Right lobe of liver (tissue), 6 donors: ENCODE data around the gene FOLR3. TPM values are rescaled to one million over a fixed set of nuclear protein-coding genes. Genes with fewer than 3 reads are reported as not detected.
A peak's percentile ranks its signal among the peaks of the same experiment; 100 is the strongest.

ENCODE experiments used
- ATAC-seq, 4 donors: fragments of 200-7000 bp; cut with Tn5 transposase; one replicate each; pipeline ENCODE4 v1.9.1; 2020; ENCODE audit warnings: mild to moderate bottlenecking in 4 of 4, moderate library complexity in 4 of 4
- DNase-seq, 3 donors: peaks; one replicate each; pipeline ENCODE4 v3.0.0-alpha.2; 2020
- H3K27ac ChIP-seq, 3 donors: fragments of 200-600 bp; one replicate each; pipeline ENCODE4 v1.8.0; 2022
- H3K27me3 ChIP-seq, 2 donors: fragments of 200-600 bp; one replicate each; pipeline ENCODE4 v1.8.0; 2022
- H3K36me3 ChIP-seq, 4 donors: fragments of 200-600 bp; sonication (generic) in 1 of 4; one replicate each; pipeline versions ENCODE4 v1.5.1 to v1.8.0; 2017 to 2022; ENCODE audit warnings: control low read depth in 1 of 4
- H3K4me1 ChIP-seq, 4 donors: fragments of 200-600 bp; sonication (generic) in 1 of 4; one replicate each; pipeline versions ENCODE4 v1.5.1 to v1.8.0; 2017 to 2022; ENCODE audit warnings: control low read depth in 1 of 4
- H3K4me3 ChIP-seq, 3 donors: fragments of 200-600 bp; one replicate each; pipeline ENCODE4 v1.8.0; 2022
- H3K9me3 ChIP-seq, 4 donors: fragments of 200-600 bp; sonication (generic) in 1 of 4; one replicate each; pipeline versions ENCODE4 v1.5.1 to v1.8.0; 2017 to 2022; ENCODE audit warnings: control low read depth in 1 of 4
- CTCF ChIP-seq, 4 donors: fragments of 200-600 bp in 3 of 4; fragments of 450-650 bp in 1 of 4; IDR thresholded peaks; one replicate each; pipeline versions ENCODE4 v1.5.1 to v1.8.0; 2016 to 2022; ENCODE audit warnings: antibody characterized with exemption in 4 of 4, mild to moderate bottlenecking in 2 of 4
- POLR2A ChIP-seq: fragments of 450-650 bp; IDR thresholded peaks from one replicate; pipeline ENCODE4 v1.6.1; 2017; ENCODE audit warnings: antibody characterized with exemption, mild to moderate bottlenecking
- WGBS: methylation state at CpG from one replicate; pipeline ENCODE4 v1.1.6; 2018; ENCODE audit warnings: low coverage, low lambda C conversion rate; ENCODE audit not compliant: insufficient coverage; ENCODE audit errors: missing lambda C conversion rate; 5-methylcytosine and 5-hydroxymethylcytosine counted together
- intact Hi-C, 2 donors: fragments of 100-400 bp; cut with DNase I; formaldehyde crosslinking; loops; one replicate each; pipeline versions ENCODE4 v1.11.2 to v1.14.1; 2022
- total RNA-seq, 6 experiments: library from RNA; depleted of rRNA in 2 of 6; stranded (reverse); fragments of >200 nt in 2 of 6; fragmentation: NEBNext Ultra II Directional in 3 of 6; extraction: Animal tissue kit (Norgen Biotek cat#: 25700) in 3 of 6; gene quantifications; one replicate each; pipeline versions ENCODE4 v1.1.0 to v1.2.4, GENCODE V29; 2016 to 2023
- donor health status: DM: no; HTN: yes; CAD: no.
- donor health status: DM: no; HTN: no; CAD: no.
- donor health status: DM: no; HTN: no; CAD: no.
- donor health status: DM: no; HTN: yes; CAD: no.
- donor health status: DM: no; HTN: yes; CAD: no.

The FOLR3 gene
- total RNA-seq, 6 experiments from 2014 or later: 0.27 to 0.98 (median 0.75) TPM; not detected in 3

- no peaks in the 10 kb centered on the region for H3K36me3 ChIP-seq
- no peaks in the 10 kb centered on the region for H3K9me3 ChIP-seq
- intact Hi-C loops: no loop called here
- H3K4me1 ChIP-seq: peaks cover 0 to 4% (median 1%) of the 10 kb centered on the region in 4 donors
- WGBS: 51% methylated on average over 7 of the region's 9 CpGs
- TF ChIP-seq POLR2A (no peak), CTCF (IDR thresholded peaks at IDR 0.05) (no peak)
- H3K27ac ChIP-seq: peak overlapping the region; percentile 96 to 98 (median 96)
- ATAC-seq (no peak), DNase-seq (no peak)
- H3K4me3 ChIP-seq: peak overlapping the region; percentile 61 to 73 (median 69)
- H3K27me3 ChIP-seq: no peaks in the 10 kb centered on the region
These were observed 22.3 kb upstream of the FOLR3 start for GRCh38 chr11:72112978-72113808.

- H3K27ac ChIP-seq: no peak overlapping the region
- DNase-seq (no peak), ATAC-seq (no peak)
- 100% methylated on average over 1 of the region's 1 CpG for WGBS
- no peak overlapping the region for H3K4me3 ChIP-seq
- no peaks in the 10 kb centered on the region for H3K36me3 ChIP-seq
- no peaks in the 10 kb centered on the region for H3K27me3 ChIP-seq
- no peaks in the 10 kb centered on the region for H3K9me3 ChIP-seq
- H3K4me1 ChIP-seq: peaks cover 0 to 4% (median 1%) of the 10 kb centered on the region in 4 donors
- TF ChIP-seq CTCF (IDR thresholded peaks at IDR 0.05) (no peak), POLR2A (no peak)
- intact Hi-C loops: no loop called here
These were observed 21.0 kb upstream of the FOLR3 start for GRCh38 chr11:72114570-72114969.

- no peak overlapping the region for H3K4me3 ChIP-seq
- intact Hi-C loops: no loop called here
- ATAC-seq (no peak), DNase-seq (no peak)
- no peaks in the 10 kb centered on the region for H3K9me3 ChIP-seq
- H3K27me3 ChIP-seq: no peaks in the 10 kb centered on the region
- TF ChIP-seq POLR2A: no peak
- TF ChIP-seq CTCF (IDR thresholded peaks at IDR 0.05): no peak
- no peaks in the 10 kb centered on the region for H3K36me3 ChIP-seq
- H3K27ac ChIP-seq: no peak overlapping the region
- peaks cover 0 to 4% (median 1%) of the 10 kb centered on the region in 4 donors for H3K4me1 ChIP-seq
- WGBS: 93% methylated on average over 6 of the region's 6 CpGs
These were observed 19.3 kb upstream of the FOLR3 start for GRCh38 chr11:72116019-72116755.

- no peaks in the 10 kb centered on the region for H3K27me3 ChIP-seq
- H3K9me3 ChIP-seq: no peaks in the 10 kb centered on the region
- H3K4me3 ChIP-seq: no peak overlapping the region
- no peak for DNase-seq
- peak in 1 of 4 donors; percentile 42 for ATAC-seq
- no peak for TF ChIP-seq CTCF (IDR thresholded peaks at IDR 0.05)
- TF ChIP-seq POLR2A: no peak
- H3K4me1 ChIP-seq: no peaks in the 10 kb centered on the region
- H3K36me3 ChIP-seq: no peaks in the 10 kb centered on the region
- intact Hi-C loops: no loop called here
- WGBS: 72% methylated on average over 5 of the region's 6 CpGs
- no peak overlapping the region for H3K27ac ChIP-seq
These were observed 16.3 kb upstream of the FOLR3 start for GRCh38 chr11:72119198-72119597.
